Stimulated activated CD8-positive, alpha-beta memory T cell treated with anti-CD3 and anti-CD28 coated beads, Interleukin-12 subunit alpha, Interleukin-12 subunit beta, amount 100 ng/mL, for 1 hour (primary cell): Measurements from ENCODE around the gene EPHA6.
"Not testable (repeated sequence)": the region's sequence is repeated elsewhere in the genome, so short reads cannot be mapped to it uniquely, and the experiment has no call there.

Experiments used
- DNase-seq: peaks from one replicate; pipeline ENCODE4 v3.0.0-alpha.2; 2020; ENCODE audit warnings: low read depth

The EPHA6 gene

GRCh38 chr3:97025612-97026011, 211.2 kb downstream of the EPHA6 start:
- DNase-seq = not testable (repeated sequence)

DNA sequence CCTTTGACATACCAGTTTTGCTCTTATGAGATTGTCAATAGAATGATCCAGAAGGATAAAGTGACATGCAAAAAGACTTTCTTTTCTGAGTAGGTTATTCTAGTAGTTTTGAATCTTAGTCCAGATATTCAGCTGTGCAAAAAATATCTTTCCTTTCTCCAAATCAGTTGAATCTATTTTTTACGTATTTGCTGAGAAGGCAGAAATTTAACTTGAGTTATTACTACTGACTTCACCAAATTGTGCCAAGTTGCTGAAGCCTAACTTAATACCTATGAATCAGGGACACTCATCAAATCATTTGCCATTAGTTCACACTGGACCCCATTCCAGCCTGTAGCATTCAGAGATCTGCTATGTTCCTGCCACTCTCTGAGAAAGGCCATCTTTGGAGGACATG, 215.6 kb downstream of the EPHA6 start:
- no peak for DNase-seq

DNA sequence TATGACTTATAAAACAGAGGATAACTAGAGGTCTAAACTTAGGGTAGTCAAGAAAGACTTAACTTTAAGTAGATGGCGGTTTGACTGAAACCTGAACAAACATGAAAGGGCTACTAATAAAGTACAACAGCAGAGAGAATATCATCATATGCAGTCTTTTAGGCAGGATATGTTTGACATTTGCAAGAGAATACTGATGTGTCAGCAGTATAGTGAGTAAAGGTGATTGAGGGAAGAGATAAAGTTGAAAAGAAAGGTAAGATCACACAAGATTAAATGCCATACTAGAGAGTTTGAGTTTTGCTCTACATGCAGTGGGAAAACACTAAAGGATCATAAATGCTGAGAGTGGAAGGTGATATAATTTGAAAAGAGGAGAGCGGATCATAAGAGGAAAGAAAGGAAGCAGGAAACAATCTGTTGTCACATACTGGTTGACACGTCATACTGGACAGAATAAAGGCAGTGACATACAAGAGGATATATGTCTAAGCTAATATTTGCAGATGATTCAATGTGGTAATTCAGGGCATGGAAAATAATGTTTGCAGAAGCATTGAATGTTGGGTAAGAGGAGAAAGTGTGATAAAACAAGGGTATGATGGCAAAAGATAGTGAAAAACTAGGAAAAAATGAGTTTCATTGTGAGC, 223.0 kb downstream of the EPHA6 start:
- no peak for DNase-seq

DNA sequence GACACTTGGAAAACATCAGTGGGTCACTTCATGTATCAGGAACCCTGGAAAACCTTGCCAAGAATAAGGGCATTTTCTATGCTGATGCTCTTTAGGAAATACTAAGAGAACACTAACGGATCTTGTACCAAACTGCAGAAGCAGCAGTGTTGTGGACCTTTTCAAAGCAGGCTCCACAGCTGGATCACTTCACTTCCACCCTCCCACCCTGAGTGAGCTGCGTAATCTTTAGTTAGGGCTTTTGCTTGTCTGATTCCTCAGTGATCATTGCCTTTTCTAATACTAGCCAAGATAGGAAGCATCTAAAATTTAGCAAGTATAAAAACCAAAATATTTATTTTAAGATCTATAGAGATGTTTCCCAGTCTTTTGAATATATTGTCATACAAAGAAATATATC, 229.0 kb downstream of the EPHA6 start:
- no peak for DNase-seq

GRCh38 chr3:97057365-97057764, 243.0 kb downstream of the EPHA6 start:
- DNase-seq = no peak

DNA sequence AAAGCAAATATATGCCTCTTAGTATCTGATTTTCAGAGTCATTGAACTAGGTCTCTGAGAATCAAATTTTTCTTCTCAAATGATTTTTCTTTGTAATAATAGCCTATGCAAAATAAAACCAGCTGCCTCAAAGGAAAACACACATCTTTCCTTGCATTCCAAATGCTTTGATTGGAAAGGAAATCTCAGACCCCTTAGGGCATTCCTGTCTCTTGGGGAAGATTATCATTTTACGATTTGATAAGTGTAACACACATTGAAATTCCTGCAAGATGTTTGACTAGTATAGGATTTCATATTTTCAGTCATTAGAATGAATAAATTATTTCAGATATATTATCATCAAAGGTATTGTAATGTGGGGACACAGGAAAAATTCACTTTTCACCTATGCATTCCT, 244.8 kb downstream of the EPHA6 start:
- no peak for DNase-seq

- DNase-seq = no peak
Measured at GRCh38 chr3:97066531-97066930, 252.1 kb downstream of the EPHA6 start.

GRCh38 chr3:97070302-97070701, 255.9 kb downstream of the EPHA6 start:
- DNase-seq = no peak

DNA sequence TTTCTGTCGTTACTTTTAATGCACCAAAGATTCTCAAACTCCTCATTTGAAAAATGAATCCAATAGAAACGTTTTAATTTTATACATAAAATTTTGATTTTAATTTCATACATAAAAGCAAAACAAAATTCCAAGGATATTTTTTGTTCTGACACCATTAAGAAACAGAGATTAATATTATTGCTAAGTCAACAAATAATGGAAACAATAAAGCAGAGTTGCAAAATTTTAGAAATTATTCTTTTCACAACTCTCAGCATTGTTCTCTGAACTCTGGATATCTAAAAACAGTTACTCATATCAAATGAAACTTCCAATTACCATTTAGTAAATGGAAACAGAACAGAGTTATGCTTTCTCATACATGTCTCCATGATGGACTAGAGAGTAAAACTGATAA, 260.2 kb downstream of the EPHA6 start:
- no peak for DNase-seq

- no peak for DNase-seq
Measured at GRCh38 chr3:97076673-97077072, 262.3 kb downstream of the EPHA6 start.

GRCh38 chr3:97089621-97090020, 275.2 kb downstream of the EPHA6 start:
- no peak for DNase-seq

- no peak for DNase-seq
Measured at GRCh38 chr3:97102641-97103040, 288.2 kb downstream of the EPHA6 start.

- no peak for DNase-seq
Measured at GRCh38 chr3:97105989-97106651, 291.7 kb downstream of the EPHA6 start.

DNA sequence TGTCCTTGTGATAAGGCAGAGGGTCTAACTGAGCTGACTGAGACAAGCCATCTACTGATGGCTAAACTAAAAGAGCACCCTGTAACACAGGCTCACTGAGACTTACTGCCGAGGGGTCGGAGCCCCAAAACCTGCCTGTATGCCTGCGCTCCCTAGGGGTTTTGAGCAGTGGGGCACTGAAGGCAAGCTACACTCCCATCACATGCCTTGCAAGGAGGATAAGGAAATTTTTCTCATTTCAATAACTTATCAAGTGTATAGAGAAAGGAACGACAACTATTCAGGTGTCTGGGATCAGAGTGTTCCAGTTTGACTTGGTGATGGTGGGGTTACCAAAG, 292.2 kb downstream of the EPHA6 start:
- no peak for DNase-seq

- no peak for DNase-seq
Measured at GRCh38 chr3:97108136-97108535, 293.7 kb downstream of the EPHA6 start.

- no peak for DNase-seq
Measured at GRCh38 chr3:97111244-97111643, 296.9 kb downstream of the EPHA6 start.

- DNase-seq = no peak
Measured at GRCh38 chr3:97121386-97121785, 307.0 kb downstream of the EPHA6 start.

- DNase-seq = no peak
Measured at GRCh38 chr3:97125902-97126499, 311.6 kb downstream of the EPHA6 start.

DNA sequence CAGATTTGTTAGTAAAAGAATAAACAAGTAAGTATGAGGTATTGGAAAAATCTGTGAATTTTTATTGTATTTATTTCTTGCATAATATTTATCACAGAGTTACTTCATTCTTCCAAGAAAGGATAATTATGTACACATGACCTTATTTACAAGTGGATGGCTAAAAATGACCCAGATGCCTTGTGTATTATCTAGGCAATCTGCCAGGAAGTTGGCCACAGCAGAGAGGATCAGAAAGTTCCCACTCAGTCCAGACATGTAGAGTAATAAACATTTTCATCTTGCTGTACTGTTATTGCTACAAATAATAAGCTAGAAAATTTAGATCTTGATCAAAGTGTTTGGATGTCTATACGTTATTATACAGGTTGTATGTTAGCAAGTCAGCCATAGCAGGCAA, 317.1 kb downstream of the EPHA6 start:
- no peak for DNase-seq

DNA sequence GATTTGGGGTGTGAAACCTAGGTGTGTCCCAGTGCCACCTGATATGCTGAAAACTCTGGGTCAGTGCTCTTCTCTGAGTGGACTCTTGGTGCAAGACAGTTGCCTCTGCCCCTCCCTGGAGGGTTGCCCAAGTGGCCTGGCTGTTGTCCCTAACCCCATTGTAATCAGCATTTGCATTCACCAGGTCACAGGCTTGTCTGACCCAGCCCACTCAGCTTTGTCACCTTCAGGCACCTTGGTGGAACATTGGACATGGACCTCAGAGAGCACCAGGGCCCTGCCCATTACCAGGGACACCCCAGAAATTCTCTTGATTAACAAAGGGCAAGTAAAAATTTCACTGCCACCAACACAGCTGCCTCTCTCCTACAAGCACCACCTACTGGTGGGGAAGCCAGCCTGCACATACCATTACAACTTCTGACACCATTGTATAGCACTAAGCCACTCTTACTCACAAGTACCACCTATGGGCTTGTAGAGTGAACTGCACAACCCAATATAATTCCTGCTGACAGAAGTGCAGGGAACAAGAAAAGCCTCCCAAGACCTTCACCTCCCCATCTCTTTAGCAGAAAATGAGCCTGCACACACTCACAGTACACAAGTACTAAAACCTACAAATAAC, 324.6 kb downstream of the EPHA6 start:
- DNase-seq = no peak

DNA sequence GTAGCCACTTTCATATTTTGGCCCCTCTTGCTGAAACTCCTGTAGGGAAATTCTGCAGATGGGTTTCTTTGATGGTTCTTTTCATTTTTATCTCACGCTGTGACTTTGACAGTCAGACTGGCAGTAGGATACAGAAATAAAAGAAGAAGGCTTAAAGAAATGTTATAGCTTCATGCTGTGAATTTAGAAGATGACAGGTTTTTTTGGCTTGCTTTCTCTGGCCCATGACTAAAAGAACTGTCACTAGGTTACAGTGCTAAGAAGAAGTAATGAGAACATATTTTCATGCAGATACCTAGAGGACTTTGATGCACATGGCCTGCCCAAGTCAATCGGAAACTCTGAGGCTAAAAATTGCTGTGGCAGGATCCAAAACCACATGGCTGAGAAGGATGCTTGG, 334.5 kb downstream of the EPHA6 start:
- DNase-seq = no peak

- DNase-seq = no peak
Measured at GRCh38 chr3:97161169-97161568, 346.8 kb downstream of the EPHA6 start.

- no peak for DNase-seq
Measured at GRCh38 chr3:97177242-97177641, 362.8 kb downstream of the EPHA6 start.
